Measurements from ENCODE around the gene PAX6. TPM values are rescaled to one million over a fixed set of nuclear protein-coding genes. Genes with fewer than 3 reads are reported as not detected.

The PAX6 gene
- under 0.01 TPM in 1 of 2 replicates, not detected in the other for total RNA-seq

GRCh38 chr11:31810779-31811647 is at the start of gene PAX6:
Gene PAX6 (minus strand): TSS chr11:31811322. CDS start chr11:31806411, 4,911 bp downstream.

